ENCODE measurements around the gene STAB1.

DNA sequence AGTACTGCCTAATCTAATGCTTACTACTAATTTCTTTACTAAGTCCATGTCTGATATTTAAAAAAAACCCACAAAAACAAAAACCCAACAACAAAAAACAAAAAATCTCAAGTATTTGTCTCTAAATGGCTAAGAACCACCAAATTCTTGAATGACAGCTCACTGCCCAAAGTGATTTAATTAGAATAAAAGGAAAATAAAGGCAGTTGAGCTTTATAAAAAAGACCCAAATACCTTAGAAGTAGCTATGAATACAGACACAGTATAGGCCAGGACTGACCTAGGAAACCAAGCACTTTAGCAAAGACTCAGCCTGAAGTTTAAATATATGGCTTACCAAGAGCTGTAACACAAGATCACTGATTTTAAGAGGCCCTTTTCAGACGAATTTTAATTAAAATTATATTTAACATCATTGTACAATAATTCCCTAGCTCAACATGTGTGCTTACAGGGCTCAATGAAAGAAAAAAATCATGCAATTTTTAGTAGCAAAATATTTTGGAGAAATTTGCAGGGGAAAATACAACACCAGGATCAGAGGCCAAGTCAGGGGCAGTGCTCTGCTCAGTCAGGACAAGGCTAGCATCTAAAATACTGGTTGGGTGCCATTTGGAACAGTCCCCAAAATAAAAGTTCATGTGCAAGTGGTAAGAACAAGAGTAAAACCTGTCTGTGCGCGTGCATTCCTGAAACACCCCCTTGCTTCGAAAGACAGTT, 66.0 kb downstream of the STAB1 start:
- no peak for TF ChIP-seq EP300 (IDR thresholded peaks at IDR 0.05)
- TF ChIP-seq, protein P1, sequence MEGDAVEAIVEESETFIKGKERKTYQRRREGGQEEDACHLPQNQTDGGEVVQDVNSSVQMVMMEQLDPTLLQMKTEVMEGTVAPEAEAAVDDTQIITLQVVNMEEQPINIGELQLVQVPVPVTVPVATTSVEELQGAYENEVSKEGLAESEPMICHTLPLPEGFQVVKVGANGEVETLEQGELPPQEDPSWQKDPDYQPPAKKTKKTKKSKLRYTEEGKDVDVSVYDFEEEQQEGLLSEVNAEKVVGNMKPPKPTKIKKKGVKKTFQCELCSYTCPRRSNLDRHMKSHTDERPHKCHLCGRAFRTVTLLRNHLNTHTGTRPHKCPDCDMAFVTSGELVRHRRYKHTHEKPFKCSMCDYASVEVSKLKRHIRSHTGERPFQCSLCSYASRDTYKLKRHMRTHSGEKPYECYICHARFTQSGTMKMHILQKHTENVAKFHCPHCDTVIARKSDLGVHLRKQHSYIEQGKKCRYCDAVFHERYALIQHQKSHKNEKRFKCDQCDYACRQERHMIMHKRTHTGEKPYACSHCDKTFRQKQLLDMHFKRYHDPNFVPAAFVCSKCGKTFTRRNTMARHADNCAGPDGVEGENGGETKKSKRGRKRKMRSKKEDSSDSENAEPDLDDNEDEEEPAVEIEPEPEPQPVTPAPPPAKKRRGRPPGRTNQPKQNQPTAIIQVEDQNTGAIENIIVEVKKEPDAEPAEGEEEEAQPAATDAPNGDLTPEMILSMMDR (IDR thresholded peaks at IDR 0.05): no peak
